H1 (cell line): Measurements from ENCODE around the gene ASS1. TPM values are rescaled to one million over a fixed set of nuclear protein-coding genes. Genes with fewer than 3 reads are reported as not detected.

Experiments
- CTCF ChIA-PET: fragments of 300-600 bp; sonication (Branson Sonifier 250); formaldehyde crosslinking; loops from one replicate; lab custom pipeline; 2021; ENCODE audit not compliant: partially characterized antibody; lab: Charles Lee
- POLR2A ChIA-PET: fragments of 300-600 bp; sonication (Branson Sonifier 250); formaldehyde crosslinking; loops from one replicate; lab custom pipeline; 2021; ENCODE audit warnings: inconsistent platforms; ENCODE audit not compliant: partially characterized antibody; lab: Charles Lee
- DNase-seq, 2 experiments: peaks; one replicate each; pipeline versions ENCODE4 v3.0.0 to v3.0.0-alpha.2; 2010 to 2022; ENCODE audit warnings: low spot score in 2 of 2, low read depth in 1 of 2, mixed read lengths in 1 of 2
- FAIRE-seq: peaks from 2 replicates; lab custom pipeline; 2011; peaks lifted over from hg19 to GRCh38; lab: Jason Lieb, UNC
- H2AFZ ChIP-seq: 2 replicates; pipeline ENCODE4 v1.8.1; 2012; ENCODE audit warnings: low read length, inconsistent platforms
- H2AK5ac ChIP-seq: 2 replicates; pipeline ENCODE4 v1.6.1; 2013; ENCODE audit warnings: low read depth, low read length
- H2BK120ac ChIP-seq: replicated peaks from 2 replicates; pipeline ENCODE3; 2013; ENCODE audit warnings: low read depth, low read length, inconsistent platforms
- H2BK12ac ChIP-seq: 2 replicates; pipeline ENCODE4 v1.6.1; 2013; ENCODE audit warnings: low read depth, low read length
- H2BK15ac ChIP-seq: 2 replicates; pipeline ENCODE4 v1.6.1; 2013; ENCODE audit warnings: low read length
- H2BK20ac ChIP-seq: 2 replicates; pipeline ENCODE4 v1.6.1; 2013; ENCODE audit warnings: low read length
- H2BK5ac ChIP-seq: 2 replicates; pipeline ENCODE4 v1.6.1; 2013; ENCODE audit warnings: low read depth, low read length
- H3K14ac ChIP-seq: 2 replicates; pipeline ENCODE4 v1.6.1; 2013; ENCODE audit warnings: inconsistent platforms; ENCODE audit not compliant: insufficient read length
- H3K18ac ChIP-seq: 2 replicates; pipeline ENCODE4 v1.6.1; 2013; ENCODE audit warnings: low read length; ENCODE audit errors: extremely low read depth
- H3K23ac ChIP-seq: 2 replicates; pipeline ENCODE4 v1.6.1; 2013; ENCODE audit warnings: inconsistent platforms; ENCODE audit not compliant: insufficient read length
- H3K23me2 ChIP-seq: 2 replicates; pipeline ENCODE4 v1.6.1; 2013; ENCODE audit warnings: low read depth, low read length
- H3K27ac ChIP-seq: 2 replicates; pipeline ENCODE4 v1.6.1; 2011; ENCODE audit warnings: low read depth, low read length, inconsistent platforms
- H3K27me3 ChIP-seq, 4 experiments: replicated peaks in 1 of 4; 1 replicate in 1 of 4; 2 replicates in 3 of 4; pipeline versions ENCODE4 v1.6.1 to v1.8.1; 2011 to 2013; ENCODE audit warnings: low read length in 3 of 4, mild to moderate bottlenecking in 3 of 4, inconsistent platforms in 2 of 4, mixed read lengths in 2 of 4, moderate library complexity in 1 of 4; ENCODE audit not compliant: control insufficient read depth in 3 of 4, insufficient read depth in 3 of 4; ENCODE audit errors: extremely low read depth in 1 of 4
- H3K36me3 ChIP-seq, 4 experiments: 2 replicates each; pipeline versions ENCODE4 v1.6.1 to v1.8.1; 2011 to 2013; ENCODE audit warnings: mild to moderate bottlenecking in 4 of 4, low read length in 3 of 4, moderate library complexity in 2 of 4, control low read depth in 1 of 4, inconsistent platforms in 1 of 4; ENCODE audit not compliant: insufficient read depth in 4 of 4, control insufficient read depth in 2 of 4
- H3K4ac ChIP-seq: replicated peaks from 2 replicates; pipeline ENCODE3; 2013; ENCODE audit warnings: low read length, low read depth, mixed read lengths, inconsistent platforms; ENCODE audit not compliant: insufficient read length
- H3K4me1 ChIP-seq, 4 experiments: replicated peaks in 1 of 4; 1 replicate in 1 of 4; 2 replicates in 3 of 4; pipeline versions ENCODE4 v1.6.1 to v1.8.1; 2011 to 2013; ENCODE audit warnings: low read length in 3 of 4, inconsistent platforms in 2 of 4, mixed read lengths in 1 of 4; ENCODE audit not compliant: insufficient read depth in 4 of 4, control insufficient read depth in 3 of 4
- H3K4me2 ChIP-seq, 2 experiments: 2 replicates each; pipeline versions ENCODE4 v1.6.1 to v1.8.1; 2011 to 2013; ENCODE audit warnings: low read depth in 2 of 2, low read length in 2 of 2, control low read depth in 1 of 2, inconsistent platforms in 1 of 2, mild to moderate bottlenecking in 1 of 2; ENCODE audit not compliant: insufficient read depth in 1 of 2
- H3K4me3 ChIP-seq, 4 experiments: fragments of 200-600, 300-600 bp in 1 of 4; sonication (generic), shearing (Covaris generic), sonication (Bioruptor Twin) in 1 of 4; 2 replicates each; pipeline versions ENCODE4 v1.5.1 to v1.8.1; 2011 to 2016; ENCODE audit warnings: low read length in 4 of 4, low read depth in 3 of 4, control low read depth in 2 of 4, inconsistent platforms in 2 of 4, mild to moderate bottlenecking in 2 of 4, mixed read lengths in 1 of 4, moderate library complexity in 1 of 4; ENCODE audit not compliant: insufficient read depth in 2 of 4; ENCODE audit errors: extremely low read depth in 1 of 4
- H3K56ac ChIP-seq: replicated peaks from 2 replicates; pipeline ENCODE3; 2013; ENCODE audit warnings: low read depth, mild to moderate bottlenecking, mixed read lengths, low read length, inconsistent platforms; ENCODE audit not compliant: insufficient read length
- H3K79me1 ChIP-seq: 2 replicates; pipeline ENCODE4 v1.6.1; 2013; ENCODE audit warnings: low read depth, low read length, control low read depth
- H3K79me2 ChIP-seq, 2 experiments: 2 replicates each; pipeline versions ENCODE4 v1.6.1 to v1.8.1; 2012 to 2013; ENCODE audit warnings: low read length in 2 of 2, mild to moderate bottlenecking in 2 of 2, inconsistent platforms in 1 of 2; ENCODE audit not compliant: insufficient read depth in 2 of 2, control insufficient read depth in 1 of 2
- H3K9ac ChIP-seq, 4 experiments: replicated peaks in 1 of 4; 1 replicate in 1 of 4; 2 replicates in 3 of 4; pipeline versions ENCODE4 v1.6.1 to v1.8.1; 2011 to 2013; ENCODE audit warnings: low read depth in 3 of 4, low read length in 3 of 4, control low read depth in 2 of 4, mild to moderate bottlenecking in 2 of 4, moderate library complexity in 2 of 4, inconsistent platforms in 1 of 4; ENCODE audit errors: extremely low read depth in 1 of 4
- H3K9me3 ChIP-seq, 2 experiments: 2 replicates each; pipeline versions ENCODE4 v1.6.1 to v1.8.1; 2012 to 2013; ENCODE audit warnings: mild to moderate bottlenecking in 2 of 2, moderate library complexity in 2 of 2, control low read depth in 1 of 2, inconsistent platforms in 1 of 2, low read depth in 1 of 2, low read length in 1 of 2, mixed read lengths in 1 of 2; ENCODE audit not compliant: insufficient read depth in 2 of 2
- H4K20me1 ChIP-seq, 2 experiments: replicated peaks in 1 of 2; 2 replicates each; pipeline versions ENCODE3 to v1.8.1; 2011 to 2013; ENCODE audit warnings: inconsistent platforms in 2 of 2, low read length in 2 of 2, mild to moderate bottlenecking in 1 of 2; ENCODE audit not compliant: insufficient read depth in 2 of 2, control insufficient read depth in 1 of 2
- H4K5ac ChIP-seq: 2 replicates; pipeline ENCODE4 v1.6.1; 2013; ENCODE audit warnings: low read length, low read depth, mixed read lengths, inconsistent platforms; ENCODE audit not compliant: insufficient read length
- H4K8ac ChIP-seq: 2 replicates; pipeline ENCODE4 v1.8.0; 2013; ENCODE audit warnings: mild to moderate bottlenecking, moderate library complexity, low read length, inconsistent platforms; ENCODE audit not compliant: insufficient read depth; ENCODE audit errors: extremely low read depth
- H4K91ac ChIP-seq: replicated peaks from 2 replicates; pipeline ENCODE3; 2013; ENCODE audit warnings: low read length, mixed read lengths, inconsistent platforms; ENCODE audit not compliant: insufficient read length
- ASH2L ChIP-seq: fragments of 200-600, 300-600 bp; sonication (generic); IDR thresholded peaks from one replicate; pipeline ENCODE4 v1.7.1; 2017; ENCODE audit warnings: low read length
- BCL11A ChIP-seq, 2 experiments: IDR thresholded peaks; one replicate each; pipeline ENCODE4 v1.6.1; 2011; ENCODE audit warnings: low read depth in 2 of 2, low read length in 2 of 2, mild to moderate bottlenecking in 2 of 2
- CBX5 ChIP-seq: fragments of 300-800, 300-1000 bp; sonication (generic); IDR thresholded peaks from 2 replicates; pipeline ENCODE4 v1.7.1; 2016; ENCODE audit warnings: antibody characterized with exemption, low read length, low read depth
- FOSL1 ChIP-seq: IDR thresholded peaks from 2 replicates; pipeline ENCODE4 v1.6.1; 2011; ENCODE audit warnings: mild to moderate bottlenecking, low read depth, low read length, moderate library complexity; ENCODE audit not compliant: insufficient read depth
- GTF2F1 ChIP-seq: IDR thresholded peaks from 2 replicates; pipeline ENCODE4 v1.6.1; 2012; ENCODE audit warnings: low read depth, low read length, improper control_type of control experiment, borderline replicate concordance
- RAD21 ChIP-seq, 2 experiments: IDR thresholded peaks in 1 of 2; conservative IDR thresholded peaks in 1 of 2; 2 replicates each; pipeline ENCODE4 v1.6.1; 2011; ENCODE audit warnings: low read depth in 2 of 2, low read length in 2 of 2, improper control_type of control experiment in 1 of 2, inconsistent platforms in 1 of 2, mild to moderate bottlenecking in 1 of 2, moderate library complexity in 1 of 2
- SIX5 ChIP-seq: IDR thresholded peaks from 2 replicates; pipeline ENCODE4 v1.6.1; 2011; ENCODE audit warnings: mild to moderate bottlenecking, low read depth, low read length
- SP4 ChIP-seq: IDR thresholded peaks from 2 replicates; pipeline ENCODE4 v1.6.1; 2012; ENCODE audit warnings: low read length, inconsistent platforms
- TAF7 ChIP-seq: optimal IDR thresholded peaks from 2 replicates; pipeline ENCODE3; 2011; ENCODE audit warnings: low read depth, mild to moderate bottlenecking, inconsistent platforms, low read length, moderate library complexity, borderline replicate concordance
- TBP ChIP-seq: IDR thresholded peaks from 2 replicates; pipeline ENCODE4 v1.6.1; 2011; ENCODE audit warnings: low read depth, low read length, improper control_type of control experiment
- TCF12 ChIP-seq: IDR thresholded peaks from 2 replicates; pipeline ENCODE4 v1.6.1; 2011; ENCODE audit warnings: low read depth, mild to moderate bottlenecking, low read length
- TEAD4 ChIP-seq: IDR thresholded peaks from 2 replicates; pipeline ENCODE4 v1.6.1; 2012; ENCODE audit warnings: low read depth, low read length, inconsistent platforms, mixed read lengths
- WGBS, 2 experiments: shearing (Covaris generic) in 1 of 2; methylation state at CpG; one replicate each; pipeline versions ENCODE4 v1.1.6 to v1.1.7; 2013 to 2015; ENCODE audit warnings: low lambda C conversion rate in 2 of 2, mixed read lengths in 2 of 2, inconsistent platforms in 1 of 2, low coverage in 1 of 2, missing lambda C conversion rate in 1 of 2; ENCODE audit not compliant: insufficient replicate concordance in 2 of 2, insufficient coverage in 1 of 2, insufficient read length in 1 of 2; ENCODE audit errors: extremely low coverage in 1 of 2, missing lambda C conversion rate in 1 of 2; 5-methylcytosine and 5-hydroxymethylcytosine counted together
- polyA plus RNA-seq, 7 experiments: library from polyadenylated mRNA; depleted of rRNA in 3 of 7; stranded (reverse) in 5 of 7; unstranded in 2 of 7; fragments of >200 nt in 5 of 7; fragments of 200-250 nt in 2 of 7; gene quantifications; 1 replicate in 5 of 7; 2 replicates in 1 of 7; 4 replicates in 1 of 7; pipeline versions ENCODE4 v1.2.1 to v1.2.3, GENCODE V29; 2011 to 2013; ENCODE audit warnings: missing spikeins in 2 of 7, mixed read lengths in 2 of 7
- total RNA-seq: library from RNA; stranded (reverse); fragmentation: NEBNext Ultra II Directional; extraction: Animal tissue kit (Norgen Biotek cat#: 25700); gene quantifications from 2 replicates; pipeline ENCODE4 v1.2.1, GENCODE V29; 2021
- TF ChIP-seq, protein P1 (sequence below): IDR thresholded peaks from 2 replicates; pipeline ENCODE4 v1.6.1; 2012; ENCODE audit warnings: inconsistent platforms

Gene ASS1
- total and polyA plus RNA-seq, 2 of the 8 experiments (the other 6 are each of a cell fraction or from before 2014, with no cell fraction given): 108 to 296 TPM

DNA sequence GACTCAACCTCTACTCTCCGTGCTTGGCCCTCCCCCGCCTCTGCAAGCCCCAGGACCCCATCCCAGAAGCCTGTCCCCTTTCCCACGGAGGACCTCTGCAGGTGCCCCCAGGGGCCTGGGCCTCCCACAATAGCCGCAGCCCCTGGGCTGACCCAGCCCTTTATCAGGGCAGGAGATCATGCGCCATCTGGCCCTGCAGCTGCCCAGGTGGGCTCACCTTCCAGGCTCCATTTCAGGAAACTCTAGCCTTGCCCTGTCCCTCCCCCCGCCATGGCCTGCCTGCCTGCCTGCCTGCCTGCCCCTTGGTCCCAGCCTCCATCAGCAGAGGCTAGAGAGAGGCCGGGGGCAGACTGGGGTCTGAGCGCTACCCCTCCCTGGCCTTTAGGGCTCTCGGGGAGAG is 48.7 kb downstream of the ASS1 start:
- Histone ChIP-seq H3K27me3 (no peaks in the 10 kb centered on the region), H3K14ac (no peak overlapping the region), H3K23ac (no peak overlapping the region), H3K36me3 (peaks cover 3 to 63% (median 14%) of the 10 kb centered on the region in 4 experiments; a peak in 6 of 8 replicates), H2AK5ac (no peak overlapping the region), H3K56ac (no peak overlapping the region), H2BK120ac (no peak overlapping the region), H3K23me2 (no peaks in the 10 kb centered on the region), H3K79me1 (no peaks in the 10 kb centered on the region), H3K27ac (no peak overlapping the region), H3K4me3 (no peak overlapping the region), H3K9ac (no peak overlapping the region), H2BK15ac (no peak overlapping the region), H4K20me1 (no peaks in the 10 kb centered on the region), H3K18ac (no peak overlapping the region), H3K4me1 (no peaks in the 10 kb centered on the region), H2BK20ac (no peak overlapping the region), H3K79me2 (no peaks in the 10 kb centered on the region), H4K91ac (no peak overlapping the region), H4K5ac (no peak overlapping the region), H2BK12ac (no peak overlapping the region), H2AFZ (no peak overlapping the region), H3K9me3 (peaks cover 7% of the 10 kb centered on the region in 2 experiments; a peak in 3 of 4 replicates), H3K4ac (no peak overlapping the region), H4K8ac (no peak overlapping the region), H2BK5ac (no peak overlapping the region), H3K4me2 (no peak overlapping the region)
- POLR2A ChIA-PET: interaction anchor here (1.9 kb wide), 1 partner anchor 9 kb away, joined by 4 read pairs; no protein-coding TSS in a partner anchor
- CTCF ChIA-PET: interaction anchor here (0.9 kb wide), 1 partner anchor 19 kb away, joined by 3 read pairs; no protein-coding TSS in a partner anchor
- DNase-seq (no peak), FAIRE-seq (no peak)
- 85% methylated on average over 7 of the region's 9 CpGs; no CpG with 5 or more reads in 1 of the 2 experiments for WGBS, 2 experiments
- TF ChIP-seq, protein P1, sequence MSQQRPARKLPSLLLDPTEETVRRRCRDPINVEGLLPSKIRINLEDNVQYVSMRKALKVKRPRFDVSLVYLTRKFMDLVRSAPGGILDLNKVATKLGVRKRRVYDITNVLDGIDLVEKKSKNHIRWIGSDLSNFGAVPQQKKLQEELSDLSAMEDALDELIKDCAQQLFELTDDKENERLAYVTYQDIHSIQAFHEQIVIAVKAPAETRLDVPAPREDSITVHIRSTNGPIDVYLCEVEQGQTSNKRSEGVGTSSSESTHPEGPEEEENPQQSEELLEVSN: no peak
- TF ChIP-seq SP4: no peak
- TF ChIP-seq RAD21 (IDR thresholded peaks at IDR 0.05 in 1 of 2, conservative IDR thresholded peaks at IDR 0.05 in 1 of 2; ENCODE audit: low read depth in 2 of 2, low read length in 2 of 2): no peak
- TF ChIP-seq BCL11A (IDR thresholded peaks at IDR 0.05; ENCODE audit: low read depth in 2 of 2, low read length in 2 of 2): no peak
- no peak for TF ChIP-seq TEAD4
- TF ChIP-seq ASH2L: no peak
- no peak for TF ChIP-seq TCF12
- TF ChIP-seq CBX5: no peak
- TF ChIP-seq SIX5: no peak
- TF ChIP-seq GTF2F1: no peak
- TF ChIP-seq TBP: no peak
- no peak for TF ChIP-seq TAF7
- TF ChIP-seq FOSL1: no peak
